K562 (cell line): ENCODE data around the gene DDAH2. TPM values are rescaled to one million over a fixed set of nuclear protein-coding genes. Genes with fewer than 3 reads are reported as not detected.

Source experiments
- HMGN3 ChIP-seq: IDR thresholded peaks from 2 replicates; pipeline ENCODE4 v1.6.1; 2011; ENCODE audit warnings: borderline replicate concordance, low read depth, mild to moderate bottlenecking, mixed read lengths, low read length; ENCODE audit not compliant: insufficient read length; ENCODE audit errors: extremely low read depth
- RBFOX2 ChIP-seq: fragments of 200-400 bp; formaldehyde crosslinking; IDR thresholded peaks from 2 replicates; pipeline ENCODE4 v1.6.1; 2017; ENCODE audit warnings: low read depth, mild to moderate bottlenecking, low read length, moderate library complexity
- SRSF3 ChIP-seq: fragments of 200-400 bp; formaldehyde crosslinking; IDR thresholded peaks from 2 replicates; pipeline ENCODE4 v1.6.1; 2016; ENCODE audit warnings: mild to moderate bottlenecking, low read length, moderate library complexity; ENCODE audit not compliant: insufficient read depth
- polyA plus RNA-seq, 8 experiments: library from polyadenylated mRNA; depleted of rRNA in 4 of 8; stranded (reverse) in 5 of 8; unstranded in 3 of 8; fragments of >200 nt; fragmentation: Nextera tagmentation in 2 of 8; fragmentation: Illumina TruSeq in 1 of 8; extraction: Ambion mirVana in 2 of 8; extraction: Trizol in 1 of 8; gene quantifications; 2 replicates each; pipeline versions ENCODE4 v1.2.1 to v1.2.3, GENCODE V29; 2011 to 2014; ENCODE audit warnings: inconsistent platforms in 1 of 8, missing spikeins in 1 of 8
- total RNA-seq, 7 experiments: library from RNA; depleted of rRNA in 6 of 7; stranded (reverse); fragments of >200 nt in 6 of 7; fragmentation: Illumina TruSeq in 2 of 7; extraction: Trizol in 2 of 7; gene quantifications; 2 replicates each; pipeline versions ENCODE4 v1.2.1 to v1.2.3, GENCODE V29; 2011 to 2021; ENCODE audit warnings: low replicate concordance in 1 of 7
- TF ChIP-seq, protein P1 (sequence below), 3 experiments: IDR thresholded peaks in 2 of 3; conservative IDR thresholded peaks in 1 of 3; 2 replicates each; pipeline ENCODE4 v1.5.1; 2011 to 2012; ENCODE audit warnings: low read length in 3 of 3, mild to moderate bottlenecking in 3 of 3, control low read depth in 2 of 3, improper control_type of control experiment in 1 of 3, inconsistent platforms in 1 of 3, low read depth in 1 of 3, mixed read lengths in 1 of 3, moderate library complexity in 1 of 3; ENCODE audit not compliant: insufficient read depth in 2 of 3
- TF ChIP-seq, protein P2 (sequence below): fragments of 250-450 bp; sonication (Bioruptor Pico); IDR thresholded peaks from 2 replicates; pipeline ENCODE4 v1.9.0; 2021; ENCODE audit warnings: mild to moderate bottlenecking, inconsistent platforms

DDAH2 gene
- total and polyA plus RNA-seq, 9 of the 15 experiments (the other 6 are each of a cell fraction or from before 2014, with no cell fraction given): 1.8 to 45.4 (median 21.4) TPM

GRCh38 chr6:31687321-31687720, 41.8 kb downstream of the DDAH2 start (continued):
- TF ChIP-seq, protein P1, sequence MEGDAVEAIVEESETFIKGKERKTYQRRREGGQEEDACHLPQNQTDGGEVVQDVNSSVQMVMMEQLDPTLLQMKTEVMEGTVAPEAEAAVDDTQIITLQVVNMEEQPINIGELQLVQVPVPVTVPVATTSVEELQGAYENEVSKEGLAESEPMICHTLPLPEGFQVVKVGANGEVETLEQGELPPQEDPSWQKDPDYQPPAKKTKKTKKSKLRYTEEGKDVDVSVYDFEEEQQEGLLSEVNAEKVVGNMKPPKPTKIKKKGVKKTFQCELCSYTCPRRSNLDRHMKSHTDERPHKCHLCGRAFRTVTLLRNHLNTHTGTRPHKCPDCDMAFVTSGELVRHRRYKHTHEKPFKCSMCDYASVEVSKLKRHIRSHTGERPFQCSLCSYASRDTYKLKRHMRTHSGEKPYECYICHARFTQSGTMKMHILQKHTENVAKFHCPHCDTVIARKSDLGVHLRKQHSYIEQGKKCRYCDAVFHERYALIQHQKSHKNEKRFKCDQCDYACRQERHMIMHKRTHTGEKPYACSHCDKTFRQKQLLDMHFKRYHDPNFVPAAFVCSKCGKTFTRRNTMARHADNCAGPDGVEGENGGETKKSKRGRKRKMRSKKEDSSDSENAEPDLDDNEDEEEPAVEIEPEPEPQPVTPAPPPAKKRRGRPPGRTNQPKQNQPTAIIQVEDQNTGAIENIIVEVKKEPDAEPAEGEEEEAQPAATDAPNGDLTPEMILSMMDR (IDR thresholded peaks at IDR 0.05 in 2 of 3, conservative IDR thresholded peaks at IDR 0.05 in 1 of 3; ENCODE audit: insufficient read depth in 2 of 3, low read depth in 1 of 3, low read length in 3 of 3): peak in 2 of 3 experiments; percentile 20 to 23; a peak in 2 of 6 replicates
- peak; percentile 34; the same call in 1 of the 2 replicates for TF ChIP-seq RBFOX2
- TF ChIP-seq, protein P2, sequence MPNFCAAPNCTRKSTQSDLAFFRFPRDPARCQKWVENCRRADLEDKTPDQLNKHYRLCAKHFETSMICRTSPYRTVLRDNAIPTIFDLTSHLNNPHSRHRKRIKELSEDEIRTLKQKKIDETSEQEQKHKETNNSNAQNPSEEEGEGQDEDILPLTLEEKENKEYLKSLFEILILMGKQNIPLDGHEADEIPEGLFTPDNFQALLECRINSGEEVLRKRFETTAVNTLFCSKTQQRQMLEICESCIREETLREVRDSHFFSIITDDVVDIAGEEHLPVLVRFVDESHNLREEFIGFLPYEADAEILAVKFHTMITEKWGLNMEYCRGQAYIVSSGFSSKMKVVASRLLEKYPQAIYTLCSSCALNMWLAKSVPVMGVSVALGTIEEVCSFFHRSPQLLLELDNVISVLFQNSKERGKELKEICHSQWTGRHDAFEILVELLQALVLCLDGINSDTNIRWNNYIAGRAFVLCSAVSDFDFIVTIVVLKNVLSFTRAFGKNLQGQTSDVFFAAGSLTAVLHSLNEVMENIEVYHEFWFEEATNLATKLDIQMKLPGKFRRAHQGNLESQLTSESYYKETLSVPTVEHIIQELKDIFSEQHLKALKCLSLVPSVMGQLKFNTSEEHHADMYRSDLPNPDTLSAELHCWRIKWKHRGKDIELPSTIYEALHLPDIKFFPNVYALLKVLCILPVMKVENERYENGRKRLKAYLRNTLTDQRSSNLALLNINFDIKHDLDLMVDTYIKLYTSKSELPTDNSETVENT (CRISPR knock-in tag): 0 out of 2 replicates have a peak, but pooled peaks have one; percentile 27
- no peak for TF ChIP-seq HMGN3
- TF ChIP-seq SRSF3: no peak
- TF ChIP-seq, all 486 proteins: peak for 10
